Endothelial cell of umbilical vein (primary cell): Measurements from ENCODE around the gene IRF2BP2. TPM values are rescaled to one million over a fixed set of nuclear protein-coding genes. Genes with fewer than 3 reads are reported as not detected.

Experiments
- BruUV-seq: library from RNA; stranded (reverse); fragments of 400-500 nt; replicated peaks from 2 replicates; lab custom pipeline; 2021; lab: Mats Ljungman, UMichigan
- CTCF ChIA-PET: fragments of 300-600, 350-600 bp; sonication (Branson Sonifier 250); formaldehyde crosslinking; loops from one replicate; lab custom pipeline; 2021; ENCODE audit warnings: antibody characterized with exemption, inconsistent platforms; lab: Charles Lee
- POLR2A ChIA-PET: fragments of 300-600, 350-600 bp; sonication (Branson Sonifier 250); formaldehyde crosslinking; loops from one replicate; lab custom pipeline; 2021; ENCODE audit warnings: antibody characterized with exemption, inconsistent platforms; lab: Charles Lee
- DNase-seq: peaks from one replicate; pipeline ENCODE4 v3.0.0-alpha.2; 2011; ENCODE audit warnings: low read depth, low spot score
- FAIRE-seq: peaks from 2 replicates; lab custom pipeline; 2011; peaks lifted over from hg19 to GRCh38; lab: Jason Lieb, UNC
- H2AFZ ChIP-seq: 2 replicates; pipeline ENCODE4 v1.6.0; 2012; ENCODE audit warnings: low read depth, low read length, control low read depth, inconsistent platforms
- H3K27ac ChIP-seq: 2 replicates; pipeline ENCODE4 v1.5.1; 2011; ENCODE audit warnings: low read depth, mild to moderate bottlenecking, control low read depth, low read length, moderate library complexity; ENCODE audit not compliant: insufficient read depth
- H3K27me3 ChIP-seq, 2 experiments: 2 replicates each; pipeline versions ENCODE4 v1.6.0 to v1.6.1; 2011; ENCODE audit warnings: low read length in 2 of 2, mixed read lengths in 1 of 2; ENCODE audit not compliant: control insufficient read depth in 2 of 2, insufficient read depth in 2 of 2
- H3K36me3 ChIP-seq, 2 experiments: 2 replicates in 1 of 2; 3 replicates in 1 of 2; pipeline ENCODE4 v1.5.1; 2011; ENCODE audit warnings: low read length in 2 of 2, mild to moderate bottlenecking in 1 of 2, moderate library complexity in 1 of 2; ENCODE audit not compliant: control insufficient read depth in 2 of 2, insufficient read depth in 2 of 2; ENCODE audit errors: extremely low read depth in 1 of 2
- H3K4me1 ChIP-seq: 3 replicates; pipeline ENCODE4 v1.5.1; 2011; ENCODE audit warnings: mild to moderate bottlenecking, low read length; ENCODE audit not compliant: control insufficient read depth, insufficient read depth; ENCODE audit errors: extremely low read depth
- H3K4me2 ChIP-seq: 2 replicates; pipeline ENCODE4 v1.6.1; 2011; ENCODE audit warnings: low read length, control low read depth, mixed read lengths; ENCODE audit not compliant: insufficient read depth
- H3K4me3 ChIP-seq, 3 experiments: fragments of 200-600 bp in 1 of 3; sonication (generic), shearing (Covaris generic) in 1 of 3; replicated peaks in 1 of 3; 2 replicates each; pipeline ENCODE4 v1.5.1; 2011 to 2016; ENCODE audit warnings: control low read depth in 3 of 3, low read length in 3 of 3, mild to moderate bottlenecking in 2 of 3, inconsistent platforms in 1 of 3, low read depth in 1 of 3, moderate library complexity in 1 of 3; ENCODE audit not compliant: insufficient read depth in 1 of 3
- H3K79me2 ChIP-seq: 2 replicates; pipeline ENCODE4 v1.6.0; 2012; ENCODE audit warnings: low read length, inconsistent platforms; ENCODE audit not compliant: control insufficient read depth, insufficient read depth
- H3K9ac ChIP-seq: replicated peaks from 2 replicates; pipeline ENCODE3; 2011; ENCODE audit warnings: low read length, control low read depth; ENCODE audit not compliant: insufficient read depth; ENCODE audit errors: extremely low read depth
- H3K9me1 ChIP-seq: replicated peaks from 3 replicates; pipeline ENCODE4 v1.6.0; 2011; ENCODE audit warnings: mild to moderate bottlenecking, low read length; ENCODE audit not compliant: control insufficient read depth, insufficient read depth; ENCODE audit errors: extremely low read depth
- H3K9me3 ChIP-seq: replicated peaks from 2 replicates; pipeline ENCODE4 v1.5.1; 2012; ENCODE audit warnings: low read length, inconsistent platforms; ENCODE audit not compliant: control insufficient read depth, insufficient read depth
- H4K20me1 ChIP-seq: replicated peaks from 2 replicates; pipeline ENCODE3; 2011; ENCODE audit warnings: mild to moderate bottlenecking, low read length; ENCODE audit not compliant: control insufficient read depth, insufficient read depth; ENCODE audit errors: extremely low read depth
- CTCF ChIP-seq, 2 donors: IDR thresholded peaks; 1 replicate in 1 of 2; 2 replicates in 1 of 2; pipeline ENCODE4 v1.5.1; 2011; ENCODE audit warnings: low read length in 2 of 2, mild to moderate bottlenecking in 2 of 2, moderate library complexity in 2 of 2, control low read depth in 1 of 2, inconsistent platforms in 1 of 2, low read depth in 1 of 2; ENCODE audit not compliant: insufficient read depth in 1 of 2; ENCODE audit errors: extremely low read depth in 1 of 2
- EZH2 ChIP-seq: IDR thresholded peaks from 2 replicates; pipeline ENCODE4 v1.6.1; 2012; ENCODE audit warnings: borderline replicate concordance, low read depth, mild to moderate bottlenecking, moderate library complexity, low read length, inconsistent platforms; ENCODE audit not compliant: severe bottlenecking
- FOS ChIP-seq: IDR thresholded peaks from 2 replicates; pipeline ENCODE4 v1.6.1; 2011; ENCODE audit warnings: mild to moderate bottlenecking, low read length, moderate library complexity, borderline replicate concordance; ENCODE audit not compliant: insufficient read depth
- GATA2 ChIP-seq: IDR thresholded peaks from 2 replicates; pipeline ENCODE4 v1.7.0; 2011; ENCODE audit warnings: low read depth, mild to moderate bottlenecking, moderate library complexity, mixed read lengths, low read length; ENCODE audit not compliant: insufficient read length, insufficient read depth
- JUN ChIP-seq: IDR thresholded peaks from 2 replicates; pipeline ENCODE4 v1.6.1; 2011; ENCODE audit warnings: borderline replicate concordance, low read depth; ENCODE audit not compliant: insufficient read length, insufficient read depth
- MAX ChIP-seq: IDR thresholded peaks from 2 replicates; pipeline ENCODE4 v1.6.1; 2011; ENCODE audit not compliant: insufficient read depth, insufficient read length
- MYC ChIP-seq: IDR thresholded peaks from one replicate; pipeline ENCODE4 v1.6.1; 2011; ENCODE audit warnings: mild to moderate bottlenecking, low read depth, low read length
- POLR2A ChIP-seq: IDR thresholded peaks from 2 replicates; pipeline ENCODE4 v1.6.1; 2012; ENCODE audit warnings: low read depth, mild to moderate bottlenecking, control low read depth, low read length
- POLR2AphosphoS5 ChIP-seq: IDR thresholded peaks from 2 replicates; pipeline ENCODE4 v1.6.1; 2012; ENCODE audit warnings: low read depth, mild to moderate bottlenecking, control low read depth, low read length, moderate library complexity; ENCODE audit not compliant: insufficient read depth
- dilution Hi-C: fragments of 300-500 bp; cut with MboI; formaldehyde crosslinking; loops from one replicate; pipeline ENCODE4 v1.15.0; 2019; ENCODE audit warnings: low sequenced_read_pairs; ENCODE audit not compliant: extremely low pct_ligation_motif_present
- intact Hi-C: fragments of 100-400 bp; cut with micrococcal nuclease; formaldehyde crosslinking; loops from one replicate; pipeline ENCODE4 v1.10.0; 2022
- polyA plus RNA-seq, 4 experiments: library from polyadenylated mRNA; depleted of rRNA in 3 of 4; stranded (reverse) in 3 of 4; unstranded in 1 of 4; fragments of >200 nt; gene quantifications; 2 replicates each; pipeline versions ENCODE4 v1.2.1 to v1.2.3, GENCODE V29; 2011 to 2012; ENCODE audit warnings: missing spikeins in 1 of 4
- total RNA-seq: library from RNA; stranded (reverse); gene quantifications from 2 replicates; pipeline ENCODE4 v1.2.3, GENCODE V29; 2021

IRF2BP2 gene
- total and polyA plus RNA-seq, 2 donors (not counting 3 experiments of a cell fraction or from before 2014, with no cell fraction given), result 66.6 to 109 TPM

GRCh38 chr1:234644928-234645327 is 35.0 kb upstream of the IRF2BP2 start:
- no peaks in the 10 kb centered on the region for H3K4me1 ChIP-seq
- H2AFZ ChIP-seq, result no peak overlapping the region
- no peaks in the 10 kb centered on the region for H3K27me3 ChIP-seq
- no peaks in the 10 kb centered on the region for H4K20me1 ChIP-seq
- no peak overlapping the region for H3K4me3 ChIP-seq
- FAIRE-seq (no peak), DNase-seq (no peak)
- H3K36me3 ChIP-seq, result no peaks in the 10 kb centered on the region
- H3K9me1 ChIP-seq, result no peaks in the 10 kb centered on the region
- no peaks in the 10 kb centered on the region for H3K9me3 ChIP-seq
- H3K9ac ChIP-seq, result no peak overlapping the region
- no TSS peak for BruUV-seq
- intact Hi-C loops, result no loop called here
- no peak overlapping the region for H3K27ac ChIP-seq
- TF ChIP-seq GATA2, result no peak
- no peak for TF ChIP-seq JUN
- no peak for TF ChIP-seq POLR2AphosphoS5
- no peak for TF ChIP-seq MAX
- no peak for TF ChIP-seq FOS
- TF ChIP-seq MYC, result no peak
- TF ChIP-seq CTCF (IDR thresholded peaks at IDR 0.05; ENCODE audit: extremely low read depth in 1 of 2, insufficient read depth in 1 of 2, low read depth in 1 of 2, low read length in 2 of 2), result no peak
- TF ChIP-seq POLR2A, result no peak
- TF ChIP-seq EZH2, result no peak
- H3K79me2 ChIP-seq, result no peaks in the 10 kb centered on the region
- dilution Hi-C loops, result no loop called here
- ChIA-PET POLR2A (no interaction called here), CTCF (no interaction called here)
- no peak overlapping the region for H3K4me2 ChIP-seq
